Lower leg skin (tissue), 4 donors: ENCODE measurements around the gene COL8A2. TPM values are rescaled to one million over a fixed set of nuclear protein-coding genes. Genes with fewer than 3 reads are reported as not detected.

ENCODE experiments used
- DNase-seq, 2 donors: peaks; one replicate each; pipeline ENCODE4 v3.0.0-alpha.2; 2019; ENCODE audit warnings: low spot score in 2 of 2
- H3K4me3 ChIP-seq: fragments of 200-600 bp; sonication (generic); 2 replicates; pipeline ENCODE4 v1.5.1; 2017; ENCODE audit warnings: mild to moderate bottlenecking, low read depth; ENCODE audit not compliant: poor library complexity, severe bottlenecking
- CTCF ChIP-seq, 3 donors: fragments of 450-650 bp; IDR thresholded peaks; one replicate each; pipeline ENCODE4 v1.5.1; 2016; ENCODE audit warnings: antibody characterized with exemption in 3 of 3, mild to moderate bottlenecking in 3 of 3, moderate library complexity in 2 of 3
- POLR2A ChIP-seq, 2 donors: fragments of 450-650 bp; IDR thresholded peaks; one replicate each; pipeline ENCODE4 v1.6.1; 2016 to 2017; ENCODE audit warnings: antibody characterized with exemption in 2 of 2, mild to moderate bottlenecking in 1 of 2, moderate library complexity in 1 of 2
- WGBS, 2 donors: methylation state at CpG; one replicate each; pipeline ENCODE4 v1.1.5; 2018; 5-methylcytosine and 5-hydroxymethylcytosine counted together
- intact Hi-C: fragments of 100-400 bp; cut with DNase I; formaldehyde crosslinking; loops from one replicate; pipeline ENCODE4 v1.15.0; 2023; ENCODE audit warnings: low total_unique reads
- total RNA-seq, 4 donors: library from RNA; depleted of rRNA; stranded (reverse); fragments of >200 nt; gene quantifications; one replicate each; pipeline ENCODE4 v1.1.0, GENCODE V29; 2016

The COL8A2 gene
- total RNA-seq, 4 donors from 2014 or later: 4.8 to 9.8 (median 7.6) TPM

- DNase-seq: no peak
- no peak overlapping the region for H3K4me3 ChIP-seq
- intact Hi-C loops: no loop called here
- TF ChIP-seq POLR2A (IDR thresholded peaks at IDR 0.05) (no peak), CTCF (IDR thresholded peaks at IDR 0.05) (no peak)
- WGBS, 2 donors: 8 to 13% methylated on average over 1 of the region's 1 CpG
Measured at GRCh38 chr1:36151134-36151844, 26.3 kb upstream of the COL8A2 start.

- H3K4me3 ChIP-seq: no peak overlapping the region
- intact Hi-C loops: no loop called here
- TF ChIP-seq CTCF (IDR thresholded peaks at IDR 0.05) (no peak), POLR2A (IDR thresholded peaks at IDR 0.05) (no peak)
Measured at GRCh38 chr1:36150296-36151133, 25.5 kb upstream of the COL8A2 start.

GRCh38 chr1:36149973-36150295, 24.9 kb upstream of the COL8A2 start:
- WGBS, 2 donors: 9 to 15% methylated on average over 6 of the region's 6 CpGs
- no peak overlapping the region for H3K4me3 ChIP-seq

More at GRCh38 chr1:36150296-36151133, 25.5 kb upstream of the COL8A2 start:
- peak; percentile 93 to 98 for DNase-seq
- WGBS, 2 donors: 8 to 13% methylated on average over 12 of the region's 12 CpGs

GRCh38 chr1:36149237-36149972, 24.4 kb upstream of the COL8A2 start, which contains the start of gene TRAPPC3:
Gene TRAPPC3, minus strand, starts transcription at chr1:36149486. Its CDS starts 108 bp downstream, at chr1:36149378.
- peak; percentile 100 for DNase-seq
- 0 to 1% methylated on average over 26 to 49 of the region's 62 CpGs for WGBS, 2 donors
- intact Hi-C loops: no loop called here
- H3K4me3 ChIP-seq: peak within 1 kb of the TSS; percentile 59
- TF ChIP-seq POLR2A (IDR thresholded peaks at IDR 0.05) (no peak), CTCF (IDR thresholded peaks at IDR 0.05) (peak in 1 of 3 donors; percentile 80)

More at GRCh38 chr1:36149973-36150295, 24.9 kb upstream of the COL8A2 start:
- intact Hi-C loops: no loop called here
- peak in 1 of 2 donors; percentile 85 for DNase-seq
- TF ChIP-seq CTCF (IDR thresholded peaks at IDR 0.05): no peak
- TF ChIP-seq POLR2A (IDR thresholded peaks at IDR 0.05): no peak

GRCh38 chr1:36148821-36149236, 23.8 kb upstream of the COL8A2 start:
- intact Hi-C loops: no loop called here
- H3K4me3 ChIP-seq: peak overlapping the region; percentile 59
- WGBS, 2 donors: 0 to 2% methylated on average over 16 of the region's 16 CpGs
- DNase-seq: no peak
- no peak for TF ChIP-seq POLR2A (IDR thresholded peaks at IDR 0.05)
- no peak for TF ChIP-seq CTCF (IDR thresholded peaks at IDR 0.05)
